Stimulated activated CD4-positive, alpha-beta T cell treated with anti-CD3 and anti-CD28 coated beads, Interleukin-1b, Interleukin-23, amount 100 ng/mL, for 1 hour (primary cell): Measurements from ENCODE around the gene DHX34.
"Not testable (repeated sequence)": the region's sequence is repeated elsewhere in the genome, so short reads cannot be mapped to it uniquely, and the experiment has no call there.

Source experiments
- DNase-seq, 2 donors: peaks; one replicate each; pipeline ENCODE4 v3.0.0-alpha.2; 2020; ENCODE audit warnings: low read depth in 2 of 2

The DHX34 gene

GRCh38 chr19:47348819-47349795 is at the start of gene DHX34:
Gene DHX34, plus strand, starts transcription at chr19:47349315. Its CDS starts 3,716 bp downstream, at chr19:47353031.
- DNase-seq = peak; percentile 97 to 98

- DNase-seq = not testable (repeated sequence)
Measured at GRCh38 chr19:47300867-47301266, 48.2 kb upstream of the DHX34 start.

- no peak for DNase-seq
Measured at GRCh38 chr19:47302249-47302648, 46.9 kb upstream of the DHX34 start.

GRCh38 chr19:47303966-47304365 is 45.1 kb upstream of the DHX34 start:
- no peak for DNase-seq

- DNase-seq = peak in 1 of 2 donors; percentile 41
Measured at GRCh38 chr19:47305309-47305751, 43.8 kb upstream of the DHX34 start.

GRCh38 chr19:47306303-47306702 is 42.8 kb upstream of the DHX34 start:
- DNase-seq = no peak

GRCh38 chr19:47309038-47309437 is 40.1 kb upstream of the DHX34 start:
- DNase-seq = no peak

- no peak for DNase-seq
Measured at GRCh38 chr19:47309608-47310007, 39.5 kb upstream of the DHX34 start, which contains the start of gene C5AR1. Gene C5AR1, plus strand, starts transcription at chr19:47309861. Its CDS starts 35 bp downstream, at chr19:47309896.

GRCh38 chr19:47310323-47310722 is 38.8 kb upstream of the DHX34 start:
- DNase-seq = no peak

- no peak for DNase-seq
Measured at GRCh38 chr19:47310819-47311218, 38.3 kb upstream of the DHX34 start.

- DNase-seq = no peak
Measured at GRCh38 chr19:47312366-47313006, 36.6 kb upstream of the DHX34 start.

- no peak for DNase-seq
Measured at GRCh38 chr19:47313754-47314295, 35.3 kb upstream of the DHX34 start.

GRCh38 chr19:47315125-47315821 is 33.8 kb upstream of the DHX34 start:
- no peak for DNase-seq

- DNase-seq = no peak
Measured at GRCh38 chr19:47316513-47316912, 32.6 kb upstream of the DHX34 start.

GRCh38 chr19:47319923-47320871 is 28.9 kb upstream of the DHX34 start:
- DNase-seq = no peak

- no peak for DNase-seq
Measured at GRCh38 chr19:47321630-47322029, 27.5 kb upstream of the DHX34 start.

- DNase-seq = no peak
Measured at GRCh38 chr19:47322058-47322457, 27.1 kb upstream of the DHX34 start.

- no peak for DNase-seq
Measured at GRCh38 chr19:47323409-47323808, 25.7 kb upstream of the DHX34 start.

GRCh38 chr19:47323872-47324271 is 25.2 kb upstream of the DHX34 start:
- no peak for DNase-seq

GRCh38 chr19:47324502-47324901 is 24.6 kb upstream of the DHX34 start:
- DNase-seq = no peak

GRCh38 chr19:47330466-47330869 is 18.6 kb upstream of the DHX34 start:
- DNase-seq = no peak
